BJ (cell line): Measurements from ENCODE around the gene SPIN1. TPM values are rescaled to one million over a fixed set of nuclear protein-coding genes. Genes with fewer than 3 reads are reported as not detected.

Experiments
- CTCF ChIA-PET: fragments of 350-600 bp; formaldehyde crosslinking; extraction: SDS; loops from one replicate; lab custom pipeline; 2021; ENCODE audit warnings: antibody characterized with exemption, inconsistent platforms; lab: Yijun Ruan, JAX
- POLR2A ChIA-PET: fragments of 300-600 bp; sonication (Branson Sonifier 250); formaldehyde crosslinking; extraction: SDS; loops from one replicate; lab custom pipeline; 2021; ENCODE audit warnings: antibody characterized with exemption; lab: Charles Lee
- DNase-seq: peaks from one replicate; pipeline ENCODE4 v3.0.0-alpha.2; 2011; ENCODE audit warnings: low read depth
- H3K27me3 ChIP-seq: 2 replicates; pipeline ENCODE4 v1.6.0; 2011; ENCODE audit warnings: low read length; ENCODE audit not compliant: control insufficient read depth, insufficient read depth
- H3K36me3 ChIP-seq: 2 replicates; pipeline ENCODE4 v1.5.1; 2011; ENCODE audit warnings: low read length; ENCODE audit not compliant: control insufficient read depth, insufficient read depth
- H3K4me3 ChIP-seq: 2 replicates; pipeline ENCODE4 v1.5.1; 2011; ENCODE audit warnings: low read depth, mild to moderate bottlenecking, control low read depth, low read length
- CTCF ChIP-seq: IDR thresholded peaks from 2 replicates; pipeline ENCODE4 v1.5.1; 2011; ENCODE audit warnings: low read depth, mild to moderate bottlenecking, control low read depth, inconsistent platforms, low read length, moderate library complexity; ENCODE audit not compliant: insufficient read depth
- polyA plus RNA-seq: library from polyadenylated mRNA; depleted of rRNA; stranded (reverse); fragments of >200 nt; gene quantifications from 2 replicates; pipeline ENCODE4 v1.2.3, GENCODE V29; 2011

Gene SPIN1
- polyA plus RNA-seq, 1 experiment: 53.4 TPM

- ChIA-PET POLR2A (no interaction called here), CTCF (no interaction called here)
- TF ChIP-seq CTCF: no peak
- Histone ChIP-seq H3K27me3 (no peaks in the 10 kb centered on the region), H3K4me3 (no peak overlapping the region), H3K36me3 (no peaks in the 10 kb centered on the region)
- no peak for DNase-seq
Measured at GRCh38 chr9:88364706-88365105, 23.5 kb upstream of the SPIN1 start.

GRCh38 chr9:88370346-88370745, 17.9 kb upstream of the SPIN1 start:
- no peak for DNase-seq
- H3K36me3 ChIP-seq: no peaks in the 10 kb centered on the region
- H3K27me3 ChIP-seq: no peaks in the 10 kb centered on the region
- POLR2A ChIA-PET: no interaction called here
- TF ChIP-seq CTCF: no peak
- no peak overlapping the region for H3K4me3 ChIP-seq
- CTCF ChIA-PET: interaction anchor here (0.6 to 0.9 kb wide), 2 partner anchors 9 to 33 kb away, joined by 3 read pairs; no protein-coding TSS in a partner anchor

GRCh38 chr9:88372103-88372654, 16.1 kb upstream of the SPIN1 start:
- no peaks in the 10 kb centered on the region for H3K36me3 ChIP-seq
- ChIA-PET CTCF (no interaction called here), POLR2A (no interaction called here)
- TF ChIP-seq CTCF: no peak
- no peak overlapping the region for H3K4me3 ChIP-seq
- no peaks in the 10 kb centered on the region for H3K27me3 ChIP-seq
- no peak for DNase-seq

- Histone ChIP-seq H3K4me3 (no peak overlapping the region), H3K27me3 (no peaks in the 10 kb centered on the region), H3K36me3 (no peaks in the 10 kb centered on the region)
- TF ChIP-seq CTCF: no peak
- CTCF ChIA-PET: no interaction called here
- POLR2A ChIA-PET: no interaction called here
- no peak for DNase-seq
Measured at GRCh38 chr9:88373045-88373444, 15.2 kb upstream of the SPIN1 start.

GRCh38 chr9:88378317-88378716, 9.9 kb upstream of the SPIN1 start:
- CTCF ChIA-PET: no interaction called here

More at GRCh38 chr9:88378317-88378716, 9.9 kb upstream of the SPIN1 start:
- no peaks in the 10 kb centered on the region for H3K36me3 ChIP-seq
- POLR2A ChIA-PET: no interaction called here
- TF ChIP-seq CTCF: peak; percentile 25; the same call in 1 of the 2 replicates
- DNase-seq: no peak
- no peaks in the 10 kb centered on the region for H3K27me3 ChIP-seq
- H3K4me3 ChIP-seq: no peak overlapping the region
